ENCODE measurements around the gene SPNS2. TPM values are rescaled to one million over a fixed set of nuclear protein-coding genes. Genes with fewer than 3 reads are reported as not detected.

SPNS2 gene
- total and polyA plus RNA-seq, 10 of the 15 experiments (the other 5 are each of a cell fraction or from before 2014, with no cell fraction given), result 0.04 to 1.1 (median 0.23) TPM; not detected in 2

- 69% methylated on average over 14 of the region's 14 CpGs for WGBS (ENCODE audit: insufficient coverage, insufficient replicate concordance, low lambda C conversion rate, missing lambda C conversion rate)
- no peaks in the 10 kb centered on the region for H3K9me3 ChIP-seq (replicated peaks; ENCODE audit: control insufficient read depth, insufficient read depth, low read length)
- TF ChIP-seq POU2F2 (IDR thresholded peaks at IDR 0.05; ENCODE audit: borderline replicate concordance, low read depth, low read length), result no peak
- TF ChIP-seq BCL3 (IDR thresholded peaks at IDR 0.05; ENCODE audit: borderline replicate concordance, insufficient read depth, low read depth, low read length, poor library complexity, severe bottlenecking), result no peak
- TF ChIP-seq TBL1XR1 (IDR thresholded peaks at IDR 0.05; ENCODE audit: low read depth, low read length), result no peak
- TF ChIP-seq NFIC (IDR thresholded peaks at IDR 0.05; ENCODE audit: low read depth, low read length), result no peak
- TF ChIP-seq, protein P1, sequence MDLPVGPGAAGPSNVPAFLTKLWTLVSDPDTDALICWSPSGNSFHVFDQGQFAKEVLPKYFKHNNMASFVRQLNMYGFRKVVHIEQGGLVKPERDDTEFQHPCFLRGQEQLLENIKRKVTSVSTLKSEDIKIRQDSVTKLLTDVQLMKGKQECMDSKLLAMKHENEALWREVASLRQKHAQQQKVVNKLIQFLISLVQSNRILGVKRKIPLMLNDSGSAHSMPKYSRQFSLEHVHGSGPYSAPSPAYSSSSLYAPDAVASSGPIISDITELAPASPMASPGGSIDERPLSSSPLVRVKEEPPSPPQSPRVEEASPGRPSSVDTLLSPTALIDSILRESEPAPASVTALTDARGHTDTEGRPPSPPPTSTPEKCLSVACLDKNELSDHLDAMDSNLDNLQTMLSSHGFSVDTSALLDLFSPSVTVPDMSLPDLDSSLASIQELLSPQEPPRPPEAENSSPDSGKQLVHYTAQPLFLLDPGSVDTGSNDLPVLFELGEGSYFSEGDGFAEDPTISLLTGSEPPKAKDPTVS (IDR thresholded peaks at IDR 0.05; ENCODE audit: low read depth, low read length), result no peak
- no peak for TF ChIP-seq ZZZ3 (IDR thresholded peaks at IDR 0.05; ENCODE audit: control insufficient read depth, insufficient read length, low read depth)
- TF ChIP-seq DPF2 (IDR thresholded peaks at IDR 0.05), result no peak
- no peak for TF ChIP-seq CBX5 (IDR thresholded peaks at IDR 0.05; ENCODE audit: low read depth)
- TF ChIP-seq CREM (IDR thresholded peaks at IDR 0.05; ENCODE audit: low read depth), result no peak
- no peak for TF ChIP-seq RBBP5 (conservative IDR thresholded peaks at IDR 0.05)
- TF ChIP-seq, protein P2, sequence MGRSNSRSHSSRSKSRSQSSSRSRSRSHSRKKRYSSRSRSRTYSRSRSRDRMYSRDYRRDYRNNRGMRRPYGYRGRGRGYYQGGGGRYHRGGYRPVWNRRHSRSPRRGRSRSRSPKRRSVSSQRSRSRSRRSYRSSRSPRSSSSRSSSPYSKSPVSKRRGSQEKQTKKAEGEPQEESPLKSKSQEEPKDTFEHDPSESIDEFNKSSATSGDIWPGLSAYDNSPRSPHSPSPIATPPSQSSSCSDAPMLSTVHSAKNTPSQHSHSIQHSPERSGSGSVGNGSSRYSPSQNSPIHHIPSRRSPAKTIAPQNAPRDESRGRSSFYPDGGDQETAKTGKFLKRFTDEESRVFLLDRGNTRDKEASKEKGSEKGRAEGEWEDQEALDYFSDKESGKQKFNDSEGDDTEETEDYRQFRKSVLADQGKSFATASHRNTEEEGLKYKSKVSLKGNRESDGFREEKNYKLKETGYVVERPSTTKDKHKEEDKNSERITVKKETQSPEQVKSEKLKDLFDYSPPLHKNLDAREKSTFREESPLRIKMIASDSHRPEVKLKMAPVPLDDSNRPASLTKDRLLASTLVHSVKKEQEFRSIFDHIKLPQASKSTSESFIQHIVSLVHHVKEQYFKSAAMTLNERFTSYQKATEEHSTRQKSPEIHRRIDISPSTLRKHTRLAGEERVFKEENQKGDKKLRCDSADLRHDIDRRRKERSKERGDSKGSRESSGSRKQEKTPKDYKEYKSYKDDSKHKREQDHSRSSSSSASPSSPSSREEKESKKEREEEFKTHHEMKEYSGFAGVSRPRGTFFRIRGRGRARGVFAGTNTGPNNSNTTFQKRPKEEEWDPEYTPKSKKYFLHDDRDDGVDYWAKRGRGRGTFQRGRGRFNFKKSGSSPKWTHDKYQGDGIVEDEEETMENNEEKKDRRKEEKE (IDR thresholded peaks at IDR 0.05), result no peak
- no peak for TF ChIP-seq CBX3 (IDR thresholded peaks at IDR 0.05; ENCODE audit: borderline replicate concordance, low read depth)
- RAD21 ChIA-PET (ENCODE audit: unreplicated experiment), result no interaction called here
- CTCF ChIA-PET, result no interaction called here
- H3K4me1 ChIP-seq (ENCODE audit: control insufficient read depth, insufficient read depth, low read length), result peaks cover 3% of the 10 kb centered on the region
- ATAC-seq (no peak), DNase-seq (ENCODE audit: low read depth, low spot score) (no peak), FAIRE-seq (no peak)
- intact Hi-C loops (cut with micrococcal nuclease; ENCODE audit: unreplicated experiment) (no loop called here), in situ Hi-C loops (cut with MboI) (no loop called here)
- POLR2A ChIA-PET, result no interaction called here
- H3K27ac ChIP-seq (ENCODE audit: control insufficient read depth, insufficient read depth), result no peak overlapping the region
- no peak overlapping the region for H3K4me3 ChIP-seq
- no peak overlapping the region for H3K9ac ChIP-seq (ENCODE audit: control insufficient read depth, insufficient read depth, low read length)
- no peak overlapping the region for H2AFZ ChIP-seq (ENCODE audit: control insufficient read depth, low read depth, low read length)
- no peaks in the 10 kb centered on the region for H3K79me2 ChIP-seq (ENCODE audit: control insufficient read depth, insufficient read depth, low read length)
- no peak overlapping the region for H3K4me2 ChIP-seq (ENCODE audit: control insufficient read depth, insufficient read depth)
- no peaks in the 10 kb centered on the region for H3K36me3 ChIP-seq (ENCODE audit: control insufficient read depth in 2 of 2, insufficient read depth in 2 of 2, low read length in 1 of 2)
- no TSS peak for BruUV-seq (replicated peaks)
- SMC1A ChIA-PET (ENCODE audit: uncharacterized antibody, unreplicated experiment), result no interaction called here
- no peaks in the 10 kb centered on the region for H4K20me1 ChIP-seq (ENCODE audit: control insufficient read depth, insufficient read depth)
- H3K27me3 ChIP-seq (replicated peaks in 1 of 2; ENCODE audit: control insufficient read depth in 2 of 2, insufficient read depth in 2 of 2, low read length in 1 of 2), result peaks cover 0 to 2% of the 10 kb centered on the region in 2 experiments; a peak in 3 of 4 replicates
These were observed 22.7 kb upstream of the SPNS2 start for GRCh38 chr17:4476017-4476416.
